Right lobe of liver (tissue), 4 donors: ENCODE results near the gene OSBPL3.

Experiments used
- CTCF ChIP-seq, 4 donors: fragments of 200-600 bp in 3 of 4; fragments of 450-650 bp in 1 of 4; IDR thresholded peaks; one replicate each; pipeline versions ENCODE4 v1.5.1 to v1.8.0; 2016 to 2022; ENCODE audit warnings: antibody characterized with exemption in 4 of 4, mild to moderate bottlenecking in 2 of 4
- POLR2A ChIP-seq: fragments of 450-650 bp; IDR thresholded peaks from one replicate; pipeline ENCODE4 v1.6.1; 2017; ENCODE audit warnings: antibody characterized with exemption, mild to moderate bottlenecking
- donor health status: DM: no; HTN: no; CAD: no.
- donor health status: DM: no; HTN: no; CAD: no.
- donor health status: DM: no; HTN: yes; CAD: no.

DNA sequence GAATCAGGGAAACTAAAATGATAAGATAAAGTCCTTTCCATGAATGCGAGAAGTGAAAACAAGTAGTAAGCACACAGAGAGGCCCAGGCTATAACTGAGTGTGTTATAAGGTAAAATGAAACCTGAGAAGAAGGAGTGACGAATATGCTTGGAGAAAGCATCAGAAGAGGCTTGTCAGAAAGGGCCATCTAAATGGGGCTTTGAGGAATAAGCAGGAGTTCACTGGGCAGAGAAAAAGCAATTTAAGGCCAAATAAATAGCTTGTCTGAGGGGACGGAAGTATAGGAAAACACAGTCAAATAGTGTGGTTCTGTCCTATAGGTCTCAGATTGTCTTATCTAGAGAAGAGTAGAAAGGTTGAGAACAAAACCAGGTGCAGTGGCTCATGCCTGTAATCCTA lies 163.1 kb downstream of the OSBPL3 start:
- TF ChIP-seq CTCF (IDR thresholded peaks at IDR 0.05) (no peak), POLR2A (no peak)
